Mesenchymal stem cell (in vitro differentiated cells and primary cell): ENCODE results near the gene TNFRSF14.
A peak's percentile ranks its signal among the peaks of the same experiment; 100 is the strongest.

Source experiments
- DNase-seq: peaks from one replicate; pipeline ENCODE4 v3.0.0-alpha.2; 2013
- H2AFZ ChIP-seq: one replicate; pipeline ENCODE4 v1.6.1; 2013; ENCODE audit warnings: low read depth, mild to moderate bottlenecking, control low read depth, inconsistent platforms, low read length, moderate library complexity
- H2AK5ac ChIP-seq: 2 replicates; pipeline ENCODE4 v1.6.1; 2013; ENCODE audit warnings: low read length, moderate library complexity, mild to moderate bottlenecking, inconsistent platforms; ENCODE audit not compliant: severe bottlenecking
- H2BK120ac ChIP-seq: one replicate; pipeline ENCODE4 v1.6.1; 2013; ENCODE audit warnings: low read depth, mild to moderate bottlenecking, inconsistent platforms, low read length, moderate library complexity
- H2BK12ac ChIP-seq, 2 experiments: one replicate each; pipeline ENCODE4 v1.6.1; 2013; ENCODE audit warnings: inconsistent platforms in 2 of 2, low read length in 2 of 2, mild to moderate bottlenecking in 2 of 2, moderate library complexity in 2 of 2, control low read depth in 1 of 2
- H2BK15ac ChIP-seq: one replicate; pipeline ENCODE4 v1.6.1; 2013; ENCODE audit warnings: mild to moderate bottlenecking, low read depth, inconsistent platforms; ENCODE audit not compliant: poor library complexity, severe bottlenecking
- H2BK5ac ChIP-seq: 2 replicates; pipeline ENCODE4 v1.6.1; 2013; ENCODE audit warnings: low read depth, mild to moderate bottlenecking, low read length, control low read depth, inconsistent platforms; ENCODE audit not compliant: poor library complexity, severe bottlenecking
- H3K14ac ChIP-seq, 2 experiments: one replicate each; pipeline ENCODE4 v1.6.1; 2013; ENCODE audit warnings: inconsistent platforms in 2 of 2, low read length in 2 of 2, control low read depth in 1 of 2, mild to moderate bottlenecking in 1 of 2, moderate library complexity in 1 of 2
- H3K18ac ChIP-seq, 2 experiments: one replicate each; pipeline ENCODE4 v1.6.1; 2013; ENCODE audit warnings: inconsistent platforms in 2 of 2, low read length in 2 of 2, control low read depth in 1 of 2, low read depth in 1 of 2, mild to moderate bottlenecking in 1 of 2
- H3K23ac ChIP-seq, 2 experiments: one replicate each; pipeline ENCODE4 v1.6.1; 2013; ENCODE audit warnings: inconsistent platforms in 2 of 2, low read length in 2 of 2, mild to moderate bottlenecking in 2 of 2, moderate library complexity in 2 of 2, control low read depth in 1 of 2
- H3K27ac ChIP-seq: 2 replicates; pipeline ENCODE4 v1.5.1; 2013; ENCODE audit warnings: mild to moderate bottlenecking, moderate library complexity, low read length, control low read depth, inconsistent platforms; ENCODE audit not compliant: poor library complexity, severe bottlenecking
- H3K27me3 ChIP-seq, 2 experiments: 2 replicates each; pipeline versions ENCODE4 v1.6.1 to v1.7.0; 2013; ENCODE audit warnings: low read length in 2 of 2, mild to moderate bottlenecking in 2 of 2, moderate library complexity in 2 of 2, control low read depth in 1 of 2, inconsistent platforms in 1 of 2; ENCODE audit not compliant: control insufficient read depth in 1 of 2, insufficient read depth in 1 of 2
- H3K36me3 ChIP-seq, 2 experiments: 2 replicates each; pipeline versions ENCODE4 v1.6.1 to v1.7.0; 2013; ENCODE audit warnings: low read length in 2 of 2, control low read depth in 1 of 2, inconsistent platforms in 1 of 2, low read depth in 1 of 2, mild to moderate bottlenecking in 1 of 2; ENCODE audit not compliant: insufficient read depth in 2 of 2, control insufficient read depth in 1 of 2
- H3K4ac ChIP-seq, 2 experiments: one replicate each; pipeline ENCODE4 v1.6.1; 2013; ENCODE audit warnings: inconsistent platforms in 2 of 2, low read length in 2 of 2, mild to moderate bottlenecking in 2 of 2, moderate library complexity in 2 of 2, control low read depth in 1 of 2, low read depth in 1 of 2
- H3K4me1 ChIP-seq: 2 replicates; pipeline ENCODE4 v1.6.1; 2013; ENCODE audit warnings: low read depth, low read length, control low read depth; ENCODE audit not compliant: control insufficient read depth, insufficient read depth
- H3K4me2 ChIP-seq: 2 replicates; pipeline ENCODE4 v1.6.1; 2013; ENCODE audit warnings: low read length, mild to moderate bottlenecking, inconsistent platforms; ENCODE audit not compliant: poor library complexity, severe bottlenecking
- H3K4me3 ChIP-seq, 2 experiments: 2 replicates each; pipeline versions ENCODE4 v1.5.1 to v1.7.0; 2013; ENCODE audit warnings: low read length in 2 of 2, mild to moderate bottlenecking in 2 of 2, control low read depth in 1 of 2, low read depth in 1 of 2; ENCODE audit not compliant: insufficient read depth in 1 of 2
- H3K79me1 ChIP-seq: replicated peaks from 2 replicates; pipeline ENCODE4 v1.6.1; 2013; ENCODE audit warnings: mild to moderate bottlenecking, control low read depth, low read length, inconsistent platforms; ENCODE audit not compliant: poor library complexity, severe bottlenecking
- H3K9ac ChIP-seq: 2 replicates; pipeline ENCODE4 v1.7.0; 2013; ENCODE audit warnings: mild to moderate bottlenecking, low read length, moderate library complexity
- H3K9me3 ChIP-seq: 2 replicates; pipeline ENCODE4 v1.7.0; 2013; ENCODE audit warnings: mild to moderate bottlenecking, low read length; ENCODE audit not compliant: control insufficient read depth
- H4K8ac ChIP-seq: one replicate; pipeline ENCODE4 v1.6.1; 2013; ENCODE audit warnings: inconsistent platforms, mild to moderate bottlenecking, low read length, moderate library complexity
- H4K91ac ChIP-seq: one replicate; pipeline ENCODE4 v1.6.1; 2013; ENCODE audit warnings: mild to moderate bottlenecking, low read length, inconsistent platforms
- WGBS: methylation state at CpG from one replicate; pipeline ENCODE4 v1.1.7; 2013; ENCODE audit warnings: mixed read lengths; 5-methylcytosine and 5-hydroxymethylcytosine counted together

TNFRSF14 gene

DNA sequence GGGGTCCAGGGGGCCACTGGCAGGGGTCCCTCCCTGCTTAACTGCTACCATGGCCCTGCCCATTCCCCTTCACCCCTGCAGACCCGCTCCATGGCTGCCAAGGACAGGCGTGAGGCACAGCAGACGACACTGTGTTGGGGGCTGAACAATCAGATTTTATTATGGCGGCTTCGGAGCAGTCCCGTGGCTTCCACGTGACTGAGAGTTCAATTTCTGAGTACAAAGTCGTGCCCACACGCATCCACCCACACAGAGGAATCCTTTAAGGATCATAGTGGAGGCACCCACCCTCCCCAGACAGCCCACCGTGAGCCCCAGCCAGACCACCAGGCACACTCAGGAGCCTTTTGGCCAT lies 27.6 kb upstream of the TNFRSF14 start:
- H3K4me3 ChIP-seq, result no peak overlapping the region
- H2BK5ac ChIP-seq, result no peak overlapping the region
- no peak overlapping the region for H4K91ac ChIP-seq
- H2BK120ac ChIP-seq, result no peak overlapping the region
- H3K4me2 ChIP-seq, result no peak overlapping the region
- H2AFZ ChIP-seq, result no peak overlapping the region
- H3K14ac ChIP-seq, result no peak overlapping the region
- H3K4ac ChIP-seq, result no peak overlapping the region
- H3K9ac ChIP-seq, result no peak overlapping the region
- H2BK15ac ChIP-seq, result no peak overlapping the region
- no peak overlapping the region for H4K8ac ChIP-seq
- WGBS, result 62% methylated on average over 10 of the region's 10 CpGs
- H3K27me3 ChIP-seq, result peaks cover 29 to 48% of the 10 kb centered on the region in 2 experiments
- H3K79me1 ChIP-seq, result no peaks in the 10 kb centered on the region
- no peak overlapping the region for H3K23ac ChIP-seq
- no peak overlapping the region for H3K18ac ChIP-seq
- H3K9me3 ChIP-seq, result no peaks in the 10 kb centered on the region
- H2BK12ac ChIP-seq, result no peak overlapping the region
- H3K4me1 ChIP-seq, result peaks cover 61% of the 10 kb centered on the region
- no peak overlapping the region for H3K27ac ChIP-seq
- peaks cover 0 to 8% of the 10 kb centered on the region in 2 experiments for H3K36me3 ChIP-seq
- H2AK5ac ChIP-seq, result no peak overlapping the region
- DNase-seq, result no peak

DNA sequence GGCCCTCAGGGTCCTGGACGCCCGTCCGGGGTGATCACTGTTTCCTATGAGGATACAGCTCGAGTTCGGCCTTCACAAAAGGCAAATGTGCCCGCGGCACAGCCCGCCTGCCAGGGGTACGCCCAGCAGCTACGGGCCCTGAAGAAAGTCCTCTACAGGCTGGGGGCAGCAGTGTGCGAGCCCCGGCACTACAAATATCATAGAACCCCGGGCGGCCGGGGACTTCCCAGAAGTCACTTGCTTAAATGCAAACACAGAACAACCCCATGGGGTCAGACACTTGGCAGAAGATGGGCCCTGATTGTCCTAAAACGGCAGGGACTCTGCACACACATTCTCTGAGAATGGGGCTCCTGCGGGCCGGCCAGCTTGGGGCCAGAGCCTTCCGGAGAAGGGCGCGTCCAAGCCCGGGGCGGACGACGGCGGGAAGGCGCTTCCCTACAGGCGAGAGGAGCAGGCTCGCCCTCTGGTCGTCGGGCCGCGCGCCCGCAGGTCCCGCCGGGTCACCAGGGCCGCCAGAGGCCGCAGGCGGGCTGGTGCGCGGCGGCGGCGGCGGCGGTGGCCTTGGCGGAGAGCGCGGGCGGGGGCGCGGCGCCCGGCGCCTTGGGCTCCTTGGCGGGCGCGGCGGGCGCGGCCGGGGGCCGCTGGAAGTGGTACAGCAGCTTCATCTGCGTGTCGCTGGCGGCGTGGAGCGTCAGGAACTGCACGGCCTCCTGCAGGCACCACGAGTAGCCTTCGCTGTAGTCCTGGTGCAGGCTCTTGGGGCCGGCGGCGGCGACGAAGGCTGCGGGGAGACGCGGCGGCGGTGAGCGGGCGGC lies 27.0 kb upstream of the TNFRSF14 start:
- Histone ChIP-seq H3K4me1 (peaks cover 61% of the 10 kb centered on the region), H2AFZ (no peak overlapping the region), H4K91ac (no peak overlapping the region), H3K27ac (no peak overlapping the region), H3K4ac (no peak overlapping the region), H3K23ac (no peak overlapping the region), H3K4me2 (peak overlapping the region; percentile 74), H2BK15ac (no peak overlapping the region), H3K36me3 (peaks cover 0 to 3% of the 10 kb centered on the region in 2 experiments), H2AK5ac (no peak overlapping the region), H2BK5ac (no peak overlapping the region), H2BK12ac (no peak overlapping the region), H2BK120ac (no peak overlapping the region), H3K14ac (no peak overlapping the region), H4K8ac (no peak overlapping the region), H3K9me3 (no peaks in the 10 kb centered on the region), H3K79me1 (no peaks in the 10 kb centered on the region), H3K4me3 (no peak overlapping the region), H3K18ac (no peak overlapping the region), H3K9ac (no peak overlapping the region), H3K27me3 (peaks cover 29 to 54% of the 10 kb centered on the region in 2 experiments)
- DNase-seq, result peak; percentile 41
- 7% methylated on average over 39 of the region's 84 CpGs for WGBS

DNA sequence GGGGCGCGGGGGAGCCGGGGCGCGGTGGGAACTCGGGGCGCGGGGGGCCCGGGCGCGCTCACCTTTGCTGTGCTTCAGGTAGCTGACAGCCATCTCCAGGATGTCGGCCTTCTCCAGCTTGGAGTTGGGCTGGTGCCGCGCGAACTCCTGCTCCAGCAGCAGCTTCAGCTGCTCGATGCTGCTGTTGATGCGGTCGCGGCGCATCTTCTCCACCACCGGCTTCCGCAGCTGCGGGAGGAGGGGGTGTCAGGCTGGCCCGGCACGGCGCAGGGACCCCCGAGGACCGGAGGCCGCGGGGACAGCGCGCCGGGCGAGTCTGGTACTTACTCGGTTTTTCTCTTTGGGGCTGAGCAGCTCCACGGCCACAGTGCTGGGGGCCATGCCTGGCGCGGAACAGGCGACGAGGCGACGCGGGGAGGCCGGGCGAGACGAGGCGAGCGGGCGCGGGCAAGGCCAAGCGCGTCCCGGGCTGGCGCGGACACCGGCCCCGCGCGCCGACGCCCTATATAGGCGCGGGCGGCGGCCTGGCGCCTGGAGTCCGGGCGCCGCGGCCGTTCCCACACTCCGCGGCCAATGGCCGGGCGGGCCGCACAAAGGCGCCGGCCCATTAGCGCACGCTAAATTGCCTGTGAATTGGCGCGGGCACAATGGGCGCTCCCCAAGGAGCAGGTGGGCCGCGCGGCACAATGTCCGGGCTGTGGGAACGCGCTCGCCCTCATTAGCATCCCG lies 26.2 kb upstream of the TNFRSF14 start, which contains the start of gene HES5:
Gene HES5, minus strand, starts transcription at position 480 of the 729 bp plus-strand sequence. Its CDS starts 99 bp downstream, at position 381.
- Histone ChIP-seq H3K14ac (peak within 1 kb of the TSS in 1 of 2 experiments; percentile 29), H3K4me1 (peaks cover 64% of the 10 kb centered on the region), H3K4me2 (peak within 1 kb of the TSS; percentile 74), H3K27me3 (peaks cover 29 to 61% of the 10 kb centered on the region in 2 experiments), H2BK15ac (no peak within 1 kb of the TSS), H4K8ac (no peak within 1 kb of the TSS), H3K4ac (no peak within 1 kb of the TSS), H2BK12ac (no peak within 1 kb of the TSS), H3K9ac (no peak within 1 kb of the TSS), H3K36me3 (peaks cover 0 to 3% of the 10 kb centered on the region in 2 experiments), H4K91ac (no peak within 1 kb of the TSS), H2AK5ac (no peak within 1 kb of the TSS), H3K27ac (no peak within 1 kb of the TSS), H3K4me3 (peak within 1 kb of the TSS in 1 of 2 experiments; percentile 10), H3K9me3 (no peaks in the 10 kb centered on the region), H2BK120ac (no peak within 1 kb of the TSS), H3K18ac (no peak within 1 kb of the TSS), H3K23ac (peak within 1 kb of the TSS in 1 of 2 experiments; percentile 27), H3K79me1 (no peaks in the 10 kb centered on the region), H2AFZ (no peak within 1 kb of the TSS), H2BK5ac (no peak within 1 kb of the TSS)
- WGBS, result 3% methylated on average over 79 of the region's 91 CpGs
- DNase-seq, result no peak
